SK-N-SH treated with all-trans-retinoic acid at 6 μM for 48 hours (cell line): ENCODE results near the gene HABP4.

Source experiments
- ATAC-seq: fragments of 200-7000 bp; cut with Tn5 transposase; 3 replicates; pipeline ENCODE4 v1.9.1; 2020; ENCODE audit warnings: mild to moderate bottlenecking, moderate library complexity
- ARNTL ChIP-seq: fragments of 450-650 bp; formaldehyde crosslinking; IDR thresholded peaks from 2 replicates; pipeline ENCODE4 v1.5.0; 2020; ENCODE audit warnings: low read depth, mild to moderate bottlenecking, moderate library complexity, borderline replicate concordance
- BACH2 ChIP-seq: fragments of 250-450 bp; sonication (Bioruptor Pico); IDR thresholded peaks from 2 replicates; pipeline ENCODE4 v1.9.0; 2021; ENCODE audit warnings: mild to moderate bottlenecking, borderline replicate concordance
- CREB5 ChIP-seq: fragments of 250-450 bp; sonication (Bioruptor Pico); IDR thresholded peaks from 2 replicates; pipeline ENCODE4 v1.5.1; 2020; ENCODE audit warnings: low read depth, mild to moderate bottlenecking, moderate library complexity
- CSDC2 ChIP-seq: fragments of 250-450 bp; sonication (Bioruptor Pico); IDR thresholded peaks from 2 replicates; pipeline ENCODE4 v1.5.0; 2020; ENCODE audit warnings: mild to moderate bottlenecking, moderate library complexity
- ESRRG ChIP-seq: fragments of 250-450 bp; sonication (Bioruptor Pico); IDR thresholded peaks from 2 replicates; pipeline ENCODE4 v1.6.1; 2021; ENCODE audit warnings: mild to moderate bottlenecking
- GLIS3 ChIP-seq: fragments of 250-450 bp; sonication (Bioruptor Pico); IDR thresholded peaks from 2 replicates; pipeline ENCODE4 v1.5.0; 2020; ENCODE audit warnings: mild to moderate bottlenecking, moderate library complexity
- ISL1 ChIP-seq: fragments of 250-450 bp; sonication (Bioruptor Pico); IDR thresholded peaks from 2 replicates; pipeline ENCODE4 v2.1.2; 2022; ENCODE audit warnings: mild to moderate bottlenecking, moderate library complexity
- OSR1 ChIP-seq: fragments of 250-450 bp; sonication (Bioruptor Pico); IDR thresholded peaks from 2 replicates; pipeline ENCODE4 v1.8.0; 2022; ENCODE audit warnings: moderate library complexity, mild to moderate bottlenecking, inconsistent platforms
- POU6F1 ChIP-seq: fragments of 250-450 bp; sonication (Bioruptor Pico); IDR thresholded peaks from 2 replicates; pipeline ENCODE4 v1.8.0; 2021; ENCODE audit warnings: low read depth, mild to moderate bottlenecking, moderate library complexity, borderline replicate concordance
- PPARA ChIP-seq: fragments of 250-450 bp; sonication (Bioruptor Pico); IDR thresholded peaks from 2 replicates; pipeline ENCODE4 v1.5.0; 2020; ENCODE audit warnings: mild to moderate bottlenecking, borderline replicate concordance
- SNAI2 ChIP-seq: fragments of 250-450 bp; sonication (Bioruptor Pico); IDR thresholded peaks from 2 replicates; pipeline ENCODE4 v1.5.0; 2020; ENCODE audit warnings: mild to moderate bottlenecking, moderate library complexity
- TCF4 ChIP-seq: fragments of 250-450 bp; sonication (Bioruptor Pico); IDR thresholded peaks from 2 replicates; pipeline ENCODE4 v1.8.0; 2021; ENCODE audit warnings: mild to moderate bottlenecking, moderate library complexity, borderline replicate concordance
- TOX ChIP-seq: fragments of 250-450 bp; sonication (Bioruptor Pico); IDR thresholded peaks from 2 replicates; pipeline ENCODE4 v1.8.0; 2021; ENCODE audit warnings: mild to moderate bottlenecking, moderate library complexity, borderline replicate concordance
- ZC3H10 ChIP-seq: fragments of 250-450 bp; sonication (Bioruptor Pico); IDR thresholded peaks from 2 replicates; pipeline ENCODE4 v1.5.1; 2021; ENCODE audit warnings: mild to moderate bottlenecking, moderate library complexity
- ZFP3 ChIP-seq: fragments of 250-450 bp; sonication (Bioruptor Pico); IDR thresholded peaks from 2 replicates; pipeline ENCODE4 v1.5.0; 2020; ENCODE audit warnings: mild to moderate bottlenecking, moderate library complexity
- ZFP30 ChIP-seq: fragments of 450-650 bp; formaldehyde crosslinking; IDR thresholded peaks from 2 replicates; pipeline ENCODE4 v1.5.0; 2022; ENCODE audit warnings: mild to moderate bottlenecking, moderate library complexity
- ZNF565 ChIP-seq: fragments of 450-650 bp; formaldehyde crosslinking; conservative IDR thresholded peaks from 2 replicates; pipeline ENCODE4 v1.5.0; 2020; ENCODE audit warnings: low read depth, mild to moderate bottlenecking, moderate library complexity
- ZNF70 ChIP-seq: fragments of 450-650 bp; formaldehyde crosslinking; IDR thresholded peaks from 2 replicates; pipeline ENCODE4 v1.5.0; 2020; ENCODE audit warnings: mild to moderate bottlenecking, moderate library complexity
- ZNF8 ChIP-seq: fragments of 450-650 bp; formaldehyde crosslinking; IDR thresholded peaks from 2 replicates; pipeline ENCODE4 v1.5.0; 2020; ENCODE audit warnings: mild to moderate bottlenecking, moderate library complexity
- TF ChIP-seq, protein P1 (sequence below): fragments of 250-450 bp; sonication (Bioruptor Pico); IDR thresholded peaks from 2 replicates; pipeline ENCODE4 v1.5.0; 2020; ENCODE audit warnings: mild to moderate bottlenecking, moderate library complexity
- TF ChIP-seq, protein P2 (sequence below): fragments of 250-450 bp; sonication (Bioruptor Pico); IDR thresholded peaks from 2 replicates; pipeline ENCODE4 v1.8.0; 2020; ENCODE audit warnings: mild to moderate bottlenecking, moderate library complexity, borderline replicate concordance

Gene HABP4

GRCh38 chr9:96447406-96447805 is 2.6 kb upstream of the HABP4 start:
- TF ChIP-seq ZFP30 (CRISPR knock-in tag), result no peak
- no peak for TF ChIP-seq OSR1 (CRISPR knock-in tag)
- no peak for TF ChIP-seq CREB5 (CRISPR knock-in tag)
- no peak for TF ChIP-seq ZNF565
- ATAC-seq, result no peak

- ATAC-seq, result no peak
- TF ChIP-seq PPARA (CRISPR knock-in tag) (no peak), ZNF565 (no peak), SNAI2 (CRISPR knock-in tag) (no peak), ZFP30 (CRISPR knock-in tag) (no peak), ARNTL (CRISPR knock-in tag) (no peak), ZFP3 (no peak), CREB5 (CRISPR knock-in tag) (no peak), OSR1 (CRISPR knock-in tag) (no peak), POU6F1 (CRISPR knock-in tag) (no peak), CSDC2 (CRISPR knock-in tag) (no peak), TCF4 (CRISPR knock-in tag) (no peak), ZC3H10 (CRISPR knock-in tag) (no peak), TOX (CRISPR knock-in tag) (no peak)
- TF ChIP-seq, protein P1, sequence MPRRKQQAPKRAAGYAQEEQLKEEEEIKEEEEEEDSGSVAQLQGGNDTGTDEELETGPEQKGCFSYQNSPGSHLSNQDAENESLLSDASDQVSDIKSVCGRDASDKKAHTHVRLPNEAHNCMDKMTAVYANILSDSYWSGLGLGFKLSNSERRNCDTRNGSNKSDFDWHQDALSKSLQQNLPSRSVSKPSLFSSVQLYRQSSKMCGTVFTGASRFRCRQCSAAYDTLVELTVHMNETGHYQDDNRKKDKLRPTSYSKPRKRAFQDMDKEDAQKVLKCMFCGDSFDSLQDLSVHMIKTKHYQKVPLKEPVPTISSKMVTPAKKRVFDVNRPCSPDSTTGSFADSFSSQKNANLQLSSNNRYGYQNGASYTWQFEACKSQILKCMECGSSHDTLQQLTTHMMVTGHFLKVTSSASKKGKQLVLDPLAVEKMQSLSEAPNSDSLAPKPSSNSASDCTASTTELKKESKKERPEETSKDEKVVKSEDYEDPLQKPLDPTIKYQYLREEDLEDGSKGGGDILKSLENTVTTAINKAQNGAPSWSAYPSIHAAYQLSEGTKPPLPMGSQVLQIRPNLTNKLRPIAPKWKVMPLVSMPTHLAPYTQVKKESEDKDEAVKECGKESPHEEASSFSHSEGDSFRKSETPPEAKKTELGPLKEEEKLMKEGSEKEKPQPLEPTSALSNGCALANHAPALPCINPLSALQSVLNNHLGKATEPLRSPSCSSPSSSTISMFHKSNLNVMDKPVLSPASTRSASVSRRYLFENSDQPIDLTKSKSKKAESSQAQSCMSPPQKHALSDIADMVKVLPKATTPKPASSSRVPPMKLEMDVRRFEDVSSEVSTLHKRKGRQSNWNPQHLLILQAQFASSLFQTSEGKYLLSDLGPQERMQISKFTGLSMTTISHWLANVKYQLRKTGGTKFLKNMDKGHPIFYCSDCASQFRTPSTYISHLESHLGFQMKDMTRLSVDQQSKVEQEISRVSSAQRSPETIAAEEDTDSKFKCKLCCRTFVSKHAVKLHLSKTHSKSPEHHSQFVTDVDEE, result no peak
These were observed 1.3 kb upstream of the HABP4 start for GRCh38 chr9:96448546-96449170.

DNA sequence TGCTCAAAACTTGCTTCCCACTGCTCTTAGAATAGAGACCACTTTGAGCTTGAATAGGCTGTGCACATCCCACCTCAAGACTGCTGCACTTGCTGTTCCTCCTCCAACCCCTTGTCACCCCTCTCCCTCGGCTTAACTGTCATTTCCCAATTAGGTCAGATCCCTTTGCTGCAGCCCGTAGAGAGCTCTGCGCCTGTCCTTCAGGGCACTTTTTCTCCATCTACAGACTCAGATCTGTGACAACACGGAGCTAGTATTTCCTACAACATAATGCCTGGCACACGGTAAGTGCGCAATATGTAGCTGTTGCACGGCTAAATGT is 485 bp upstream of the HABP4 start:
- TF ChIP-seq ZC3H10 (CRISPR knock-in tag), result no peak
- no peak for TF ChIP-seq ZNF70 (CRISPR knock-in tag)
- no peak for TF ChIP-seq GLIS3
- no peak for TF ChIP-seq BACH2
- TF ChIP-seq ZNF8 (CRISPR knock-in tag), result no peak
- no peak for TF ChIP-seq ISL1 (CRISPR knock-in tag)
- no peak for TF ChIP-seq PPARA (CRISPR knock-in tag)
- TF ChIP-seq, protein P2, sequence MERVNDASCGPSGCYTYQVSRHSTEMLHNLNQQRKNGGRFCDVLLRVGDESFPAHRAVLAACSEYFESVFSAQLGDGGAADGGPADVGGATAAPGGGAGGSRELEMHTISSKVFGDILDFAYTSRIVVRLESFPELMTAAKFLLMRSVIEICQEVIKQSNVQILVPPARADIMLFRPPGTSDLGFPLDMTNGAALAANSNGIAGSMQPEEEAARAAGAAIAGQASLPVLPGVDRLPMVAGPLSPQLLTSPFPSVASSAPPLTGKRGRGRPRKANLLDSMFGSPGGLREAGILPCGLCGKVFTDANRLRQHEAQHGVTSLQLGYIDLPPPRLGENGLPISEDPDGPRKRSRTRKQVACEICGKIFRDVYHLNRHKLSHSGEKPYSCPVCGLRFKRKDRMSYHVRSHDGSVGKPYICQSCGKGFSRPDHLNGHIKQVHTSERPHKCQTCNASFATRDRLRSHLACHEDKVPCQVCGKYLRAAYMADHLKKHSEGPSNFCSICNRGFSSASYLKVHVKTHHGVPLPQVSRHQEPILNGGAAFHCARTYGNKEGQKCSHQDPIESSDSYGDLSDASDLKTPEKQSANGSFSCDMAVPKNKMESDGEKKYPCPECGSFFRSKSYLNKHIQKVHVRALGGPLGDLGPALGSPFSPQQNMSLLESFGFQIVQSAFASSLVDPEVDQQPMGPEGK (CRISPR knock-in tag), result no peak
- no peak for TF ChIP-seq ESRRG
- TF ChIP-seq ZFP30 (CRISPR knock-in tag), result no peak
- no peak for TF ChIP-seq TOX (CRISPR knock-in tag)
- TF ChIP-seq ZNF565, result no peak
- ATAC-seq, result peak; percentile 55
